Colon (tissue), 2 donors: ENCODE measurements around the gene BMP3.

Experiments used
- FAIRE-seq: peaks from 2 replicates; lab custom pipeline; 2012; peaks lifted over from hg19 to GRCh38; lab: Jason Lieb, UNC
- donor health status: control.
- donor health status: control.

The BMP3 gene

GRCh38 chr4:81040012-81040659, 9.6 kb downstream of the BMP3 start:
- FAIRE-seq: no peak

- FAIRE-seq: no peak
Observed at GRCh38 chr4:81042578-81043365, 12.3 kb downstream of the BMP3 start.

GRCh38 chr4:81049330-81049729, 18.8 kb downstream of the BMP3 start:
- FAIRE-seq: no peak

- no peak for FAIRE-seq
Observed at GRCh38 chr4:81049907-81050306, 19.4 kb downstream of the BMP3 start.

- FAIRE-seq: peak; percentile 45
Observed at GRCh38 chr4:81052119-81053068, 21.9 kb downstream of the BMP3 start.

- FAIRE-seq: no peak
Observed at GRCh38 chr4:81058621-81059020, 28.1 kb downstream of the BMP3 start.

GRCh38 chr4:81060587-81061343, 30.3 kb downstream of the BMP3 start:
- FAIRE-seq: no peak

- no peak for FAIRE-seq
Observed at GRCh38 chr4:81061344-81061730, 30.8 kb downstream of the BMP3 start.

GRCh38 chr4:81062001-81062400, 31.5 kb downstream of the BMP3 start:
- no peak for FAIRE-seq

- no peak for FAIRE-seq
Observed at GRCh38 chr4:81065446-81065845, 34.9 kb downstream of the BMP3 start.

- no peak for FAIRE-seq
Observed at GRCh38 chr4:81069706-81070331, 39.3 kb downstream of the BMP3 start.

- FAIRE-seq: no peak
Observed at GRCh38 chr4:81071013-81071412, 40.5 kb downstream of the BMP3 start.

- FAIRE-seq: no peak
Observed at GRCh38 chr4:81081156-81081555, 50.6 kb downstream of the BMP3 start.

GRCh38 chr4:81084029-81084428, 53.5 kb downstream of the BMP3 start:
- FAIRE-seq: no peak

GRCh38 chr4:81084634-81085033, 54.1 kb downstream of the BMP3 start:
- no peak for FAIRE-seq

- no peak for FAIRE-seq
Observed at GRCh38 chr4:81085291-81085690, 54.8 kb downstream of the BMP3 start.

- no peak for FAIRE-seq
Observed at GRCh38 chr4:81085979-81086378, 55.5 kb downstream of the BMP3 start.

GRCh38 chr4:81093720-81094401, 63.4 kb downstream of the BMP3 start:
- FAIRE-seq: no peak

GRCh38 chr4:81095389-81095788, 64.9 kb downstream of the BMP3 start:
- FAIRE-seq: no peak

- FAIRE-seq: no peak
Observed at GRCh38 chr4:81096566-81096965, 66.1 kb downstream of the BMP3 start.

- FAIRE-seq: no peak
Observed at GRCh38 chr4:81102107-81102506, 71.6 kb downstream of the BMP3 start.
